GM12801 (cell line): ENCODE data around the gene MSI2.

Source experiments
- CTCF ChIP-seq: IDR thresholded peaks from one replicate; pipeline ENCODE4 v1.5.1; 2011; ENCODE audit warnings: control low read depth; ENCODE audit not compliant: insufficient read length; ENCODE audit errors: extremely low read depth

The MSI2 gene

DNA sequence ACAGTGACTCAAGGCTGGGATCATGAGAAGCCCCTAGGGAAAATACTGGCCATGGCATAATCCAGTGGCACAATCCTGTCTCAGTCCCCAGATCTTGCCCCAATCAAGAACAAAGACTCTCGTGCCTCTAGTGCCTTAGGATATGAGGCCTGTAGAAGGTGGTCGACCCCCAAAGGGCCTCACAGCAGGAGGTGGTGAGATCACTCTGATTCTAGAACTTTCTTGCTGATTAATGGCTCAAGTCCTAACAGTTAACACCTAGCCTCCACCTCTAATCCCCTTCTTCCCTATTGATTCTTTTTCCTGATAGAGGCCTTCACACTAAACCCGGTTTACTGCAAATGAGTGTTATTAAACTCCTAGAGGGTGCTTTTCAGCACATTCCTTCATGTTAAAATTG, 312.0 kb downstream of the MSI2 start:
- TF ChIP-seq CTCF, result no peak

GRCh38 chr17:57569021-57569420, 312.7 kb downstream of the MSI2 start:
- TF ChIP-seq CTCF, result no peak

DNA sequence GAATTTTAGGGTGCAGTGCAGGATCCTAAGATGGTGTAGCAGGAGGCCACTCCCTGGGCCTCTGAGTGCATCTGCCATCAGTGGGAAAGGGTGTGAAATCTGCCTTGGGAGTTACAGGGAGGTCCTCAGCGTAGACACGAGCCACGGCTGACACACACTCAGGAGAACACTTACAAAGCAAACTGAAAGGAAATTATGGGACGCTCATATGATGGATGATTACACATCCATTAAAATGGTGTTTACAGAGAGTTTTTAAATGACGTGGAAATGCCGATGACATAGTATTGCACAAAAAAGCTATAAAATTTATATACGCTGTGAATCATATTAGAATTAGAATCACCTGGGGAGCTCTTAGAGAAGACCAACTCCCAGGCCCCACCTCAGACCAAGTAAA, 313.5 kb downstream of the MSI2 start:
- no peak for TF ChIP-seq CTCF

- TF ChIP-seq CTCF, result no peak
Observed at GRCh38 chr17:57570724-57571344, 314.5 kb downstream of the MSI2 start.

- no peak for TF ChIP-seq CTCF
Observed at GRCh38 chr17:57572062-57572461, 315.7 kb downstream of the MSI2 start.

- no peak for TF ChIP-seq CTCF
Observed at GRCh38 chr17:57572600-57572999, 316.3 kb downstream of the MSI2 start.

GRCh38 chr17:57574040-57574513, 317.8 kb downstream of the MSI2 start:
- no peak for TF ChIP-seq CTCF
